Activated B cell treated with CpG ODN at 0.5 μM for 24 hours (primary cell): ENCODE data around the gene CCDC73. TPM values are rescaled to one million over a fixed set of nuclear protein-coding genes. Genes with fewer than 3 reads are reported as not detected.

Source experiments
- ATAC-seq: fragments of 200-7000 bp; cut with Tn5 transposase; one replicate; pipeline ENCODE4 v1.10.0; 2021; ENCODE audit warnings: low read depth, mild to moderate bottlenecking, moderate library complexity
- CTCF ChIA-PET: fragments of 350-600 bp; sonication (Branson Sonifier 250); formaldehyde crosslinking; loops from one replicate; lab custom pipeline; 2021; ENCODE audit warnings: antibody characterized with exemption; lab: Charles Lee
- POLR2A ChIA-PET: fragments of 350-600 bp; sonication (Branson Sonifier 250); formaldehyde crosslinking; loops from one replicate; lab custom pipeline; 2021; ENCODE audit warnings: antibody characterized with exemption; lab: Charles Lee
- DNase-seq: peaks from one replicate; pipeline ENCODE4 v3.0.0; 2022
- H3K27ac Mint-ChIP-seq: one replicate; pipeline ENCODE4 v1.8.0; 2020; ENCODE audit warnings: mixed read lengths
- H3K27me3 Mint-ChIP-seq: one replicate; pipeline ENCODE4 v1.8.0; 2021; ENCODE audit warnings: mixed read lengths
- H3K36me3 Mint-ChIP-seq: one replicate; pipeline ENCODE4 v1.8.0; 2021; ENCODE audit warnings: low read depth, mixed read lengths
- H3K4me1 Mint-ChIP-seq: one replicate; pipeline ENCODE4 v1.8.0; 2021; ENCODE audit warnings: mixed read lengths
- H3K4me3 Mint-ChIP-seq: one replicate; pipeline ENCODE4 v1.8.0; 2020; ENCODE audit warnings: mild to moderate bottlenecking, mixed read lengths
- H3K9me3 Mint-ChIP-seq: one replicate; pipeline ENCODE4 v1.8.0; 2020; ENCODE audit warnings: mixed read lengths
- CTCF ChIP-seq: fragments of 200-600 bp; IDR thresholded peaks from one replicate; pipeline ENCODE4 v1.8.0; 2022; ENCODE audit warnings: antibody characterized with exemption, mild to moderate bottlenecking
- intact Hi-C: fragments of 100-400 bp; cut with micrococcal nuclease; formaldehyde crosslinking; loops from one replicate; pipeline ENCODE4 v1.15.1; 2024
- total RNA-seq: library from RNA; stranded (reverse); gene quantifications from 2 replicates; pipeline ENCODE4 v1.2.3, GENCODE V29; 2022

The CCDC73 gene
- total RNA-seq, 1 donor from 2014 or later: 0.07 TPM

DNA sequence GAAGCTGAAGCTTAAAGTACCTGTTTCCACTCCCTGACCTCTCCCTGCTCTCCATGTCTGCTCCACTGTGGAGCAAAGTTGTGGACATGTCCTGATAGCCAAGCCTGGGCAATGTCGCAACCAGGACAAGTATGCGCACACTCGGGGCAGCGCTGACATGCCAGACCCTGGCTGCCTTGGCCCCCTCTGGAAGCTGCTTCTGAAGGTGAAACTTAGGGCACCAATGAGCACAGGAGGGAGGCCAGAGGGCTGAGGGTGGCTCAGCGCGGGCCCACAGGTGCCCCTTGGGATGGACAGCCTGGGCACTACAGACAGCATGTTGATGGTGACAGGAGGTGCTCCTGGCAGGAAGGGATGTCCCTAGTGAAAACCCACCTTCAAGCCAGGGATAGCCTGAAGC lies 90.2 kb downstream of the CCDC73 start:
- ChIA-PET CTCF (no interaction called here), POLR2A (no interaction called here)
- Mint-ChIP-seq H3K27me3 (peaks cover 7% of the 10 kb centered on the region), H3K27ac (no peak overlapping the region), H3K4me1 (no peaks in the 10 kb centered on the region), H3K9me3 (no peaks in the 10 kb centered on the region), H3K4me3 (no peak overlapping the region), H3K36me3 (no peaks in the 10 kb centered on the region)
- DNase-seq: no peak
- ATAC-seq: no peak
- intact Hi-C loops: no loop called here
- no peak for TF ChIP-seq CTCF

DNA sequence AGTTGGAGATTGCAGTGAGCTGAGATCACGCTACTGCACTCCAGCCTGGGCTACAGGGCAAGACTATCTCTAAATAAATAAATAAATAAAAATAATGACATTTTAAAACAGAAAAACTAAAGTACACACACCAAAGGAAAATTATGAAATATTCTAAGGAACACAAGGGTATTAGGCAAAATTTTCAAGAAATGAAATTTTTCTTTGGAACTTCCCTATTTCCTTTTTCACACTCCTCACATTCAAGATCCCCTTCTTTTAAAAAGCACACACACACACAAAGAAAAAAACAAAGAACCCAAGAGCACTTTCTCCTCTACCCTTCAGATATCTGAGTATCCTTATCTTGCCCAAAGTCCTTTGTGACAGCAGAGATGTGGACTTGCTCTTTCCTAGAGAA lies 92.8 kb downstream of the CCDC73 start:
- H3K4me3 Mint-ChIP-seq: no peak overlapping the region
- H3K27me3 Mint-ChIP-seq: peaks cover 3% of the 10 kb centered on the region
- ChIA-PET CTCF (no interaction called here), POLR2A (no interaction called here)
- intact Hi-C loops: no loop called here
- no peaks in the 10 kb centered on the region for H3K4me1 Mint-ChIP-seq
- H3K9me3 Mint-ChIP-seq: no peaks in the 10 kb centered on the region
- no peaks in the 10 kb centered on the region for H3K36me3 Mint-ChIP-seq
- ATAC-seq (no peak), DNase-seq (no peak)
- H3K27ac Mint-ChIP-seq: no peak overlapping the region
- TF ChIP-seq CTCF: no peak

DNA sequence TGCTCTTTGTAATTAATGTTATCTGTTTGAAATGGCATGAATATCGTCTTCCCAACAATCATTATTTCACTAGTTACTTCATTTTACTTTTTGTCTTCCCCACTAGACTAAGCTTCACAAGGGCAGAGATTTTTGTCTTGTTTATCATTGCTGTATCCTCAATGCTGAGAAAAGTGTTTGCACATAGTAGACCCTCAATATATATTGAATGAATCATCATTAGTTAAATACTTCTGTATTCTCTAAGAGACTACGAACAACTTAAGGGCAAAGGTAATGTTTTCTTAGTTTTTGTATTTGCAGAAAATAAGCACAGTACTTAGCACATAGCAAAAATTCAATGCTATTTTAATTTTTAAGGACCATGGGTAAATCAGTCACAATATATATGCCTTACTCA lies 95.9 kb downstream of the CCDC73 start:
- H3K27ac Mint-ChIP-seq: no peak overlapping the region
- CTCF ChIA-PET: no interaction called here
- no peak for ATAC-seq

DNA sequence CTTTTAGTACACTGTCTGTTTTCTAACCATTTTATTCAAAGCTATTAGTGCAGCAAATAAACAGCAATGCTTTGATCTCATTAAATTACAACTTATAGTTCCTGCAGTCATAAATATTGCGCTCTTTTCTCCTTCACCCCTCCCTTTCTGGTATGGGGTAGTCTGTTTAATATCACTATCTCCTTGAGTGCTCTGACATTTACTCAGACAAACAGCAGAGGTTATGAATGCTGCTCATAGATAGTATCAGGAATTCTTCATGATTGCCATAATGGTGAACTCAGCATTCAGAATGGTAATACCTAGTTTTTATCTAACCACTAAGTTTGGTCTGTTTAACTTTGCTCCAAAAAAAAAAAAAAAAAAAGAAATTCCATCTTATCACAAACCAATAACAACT lies 123.4 kb downstream of the CCDC73 start:
- intact Hi-C loops: no loop called here
- CTCF ChIA-PET: no interaction called here
- H3K9me3 Mint-ChIP-seq: peaks cover 3% of the 10 kb centered on the region

More for the DNA sequence above, 95.9 kb downstream of the CCDC73 start:
- TF ChIP-seq CTCF: no peak
- POLR2A ChIA-PET: no interaction called here
- no peak overlapping the region for H3K4me3 Mint-ChIP-seq
- intact Hi-C loops: no loop called here
- H3K4me1 Mint-ChIP-seq: no peaks in the 10 kb centered on the region
- peaks cover 1% of the 10 kb centered on the region for H3K27me3 Mint-ChIP-seq
- DNase-seq: no peak
- no peaks in the 10 kb centered on the region for H3K36me3 Mint-ChIP-seq
- H3K9me3 Mint-ChIP-seq: no peaks in the 10 kb centered on the region

DNA sequence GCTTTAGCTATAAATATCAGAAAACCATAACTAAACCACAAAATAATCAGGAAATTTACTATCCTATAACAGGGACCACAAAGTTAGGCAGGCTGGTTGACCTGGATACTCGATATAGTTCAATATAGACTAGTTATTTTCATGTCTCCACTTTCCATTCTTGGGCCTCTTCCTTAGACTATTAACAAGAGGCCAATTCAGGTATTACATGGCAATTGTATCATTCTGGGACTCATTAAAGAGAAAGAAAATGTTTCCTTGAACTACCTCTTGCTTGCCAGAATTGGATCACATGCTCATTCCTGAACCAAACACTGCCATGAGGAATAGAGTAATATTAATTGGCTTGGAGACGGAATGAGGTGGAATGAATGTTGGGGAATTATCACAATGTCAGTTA lies 134.8 kb downstream of the CCDC73 start:
- no peak overlapping the region for H3K27ac Mint-ChIP-seq
- no peak overlapping the region for H3K4me3 Mint-ChIP-seq
- ATAC-seq: no peak

More for the DNA sequence above, 123.4 kb downstream of the CCDC73 start:
- DNase-seq: no peak
- no peak for ATAC-seq
- Mint-ChIP-seq H3K4me1 (no peaks in the 10 kb centered on the region), H3K27me3 (peaks cover 2% of the 10 kb centered on the region), H3K36me3 (no peaks in the 10 kb centered on the region), H3K4me3 (no peak overlapping the region), H3K27ac (no peak overlapping the region)
- POLR2A ChIA-PET: no interaction called here
- no peak for TF ChIP-seq CTCF

More for the DNA sequence above, 134.8 kb downstream of the CCDC73 start:
- ChIA-PET CTCF (no interaction called here), POLR2A (no interaction called here)
- H3K9me3 Mint-ChIP-seq: no peaks in the 10 kb centered on the region
- peaks cover 4% of the 10 kb centered on the region for H3K27me3 Mint-ChIP-seq
- intact Hi-C loops: no loop called here
- DNase-seq: no peak
- no peaks in the 10 kb centered on the region for H3K4me1 Mint-ChIP-seq
- no peak for TF ChIP-seq CTCF
- H3K36me3 Mint-ChIP-seq: no peaks in the 10 kb centered on the region
